GM23338 (cell line): ENCODE data around the gene SLK.

ENCODE experiments used
- JUNB ChIP-seq: IDR thresholded peaks from one replicate; pipeline ENCODE4 v1.6.1; 2016; ENCODE audit warnings: antibody characterized with exemption; ENCODE audit not compliant: unreplicated experiment
- TF ChIP-seq, protein P1 (sequence below), 2 experiments: fragments of 200-600 bp in 1 of 2; sonication (generic) in 1 of 2; conservative IDR thresholded peaks; 2 replicates each; pipeline versions ENCODE4 v1.5.1 to v1.6.1; 2016 to 2017; ENCODE audit warnings: antibody characterized with exemption in 2 of 2, low read depth in 2 of 2, mild to moderate bottlenecking in 2 of 2, moderate library complexity in 1 of 2

DNA sequence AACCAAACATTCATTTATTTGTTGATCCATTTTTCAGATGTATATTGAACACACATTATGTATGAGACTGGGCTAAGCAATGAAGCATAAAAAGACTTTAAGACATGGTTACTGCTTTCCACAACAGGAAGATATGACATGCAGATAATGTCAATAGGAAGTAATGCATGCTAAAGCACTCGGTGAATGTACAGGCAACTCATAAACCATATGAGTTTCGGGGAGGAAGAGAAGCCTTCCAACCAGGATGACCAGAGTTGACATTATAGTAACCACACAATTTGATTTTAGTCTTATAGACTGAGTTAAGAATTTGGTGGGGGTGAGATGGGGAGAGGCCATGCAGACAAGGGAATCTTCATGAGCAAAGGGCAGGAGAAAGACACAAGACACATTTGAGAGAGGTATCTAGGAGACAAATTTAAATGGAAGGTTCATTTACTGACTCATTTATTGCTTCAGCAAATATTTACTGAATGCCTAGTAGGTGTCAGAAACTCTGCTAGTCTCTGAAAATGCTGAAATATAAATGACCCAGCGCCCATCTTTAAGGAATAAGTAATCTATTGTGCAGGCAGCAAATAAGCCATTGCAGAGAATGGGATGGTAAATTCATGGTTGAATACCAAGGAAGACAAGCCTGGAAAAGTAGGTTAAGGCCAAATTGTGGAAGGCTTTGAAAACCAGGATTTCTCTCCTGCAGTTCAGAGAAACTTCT lies 19.0 kb upstream of the SLK start:
- TF ChIP-seq JUNB: no peak
- TF ChIP-seq, protein P1, sequence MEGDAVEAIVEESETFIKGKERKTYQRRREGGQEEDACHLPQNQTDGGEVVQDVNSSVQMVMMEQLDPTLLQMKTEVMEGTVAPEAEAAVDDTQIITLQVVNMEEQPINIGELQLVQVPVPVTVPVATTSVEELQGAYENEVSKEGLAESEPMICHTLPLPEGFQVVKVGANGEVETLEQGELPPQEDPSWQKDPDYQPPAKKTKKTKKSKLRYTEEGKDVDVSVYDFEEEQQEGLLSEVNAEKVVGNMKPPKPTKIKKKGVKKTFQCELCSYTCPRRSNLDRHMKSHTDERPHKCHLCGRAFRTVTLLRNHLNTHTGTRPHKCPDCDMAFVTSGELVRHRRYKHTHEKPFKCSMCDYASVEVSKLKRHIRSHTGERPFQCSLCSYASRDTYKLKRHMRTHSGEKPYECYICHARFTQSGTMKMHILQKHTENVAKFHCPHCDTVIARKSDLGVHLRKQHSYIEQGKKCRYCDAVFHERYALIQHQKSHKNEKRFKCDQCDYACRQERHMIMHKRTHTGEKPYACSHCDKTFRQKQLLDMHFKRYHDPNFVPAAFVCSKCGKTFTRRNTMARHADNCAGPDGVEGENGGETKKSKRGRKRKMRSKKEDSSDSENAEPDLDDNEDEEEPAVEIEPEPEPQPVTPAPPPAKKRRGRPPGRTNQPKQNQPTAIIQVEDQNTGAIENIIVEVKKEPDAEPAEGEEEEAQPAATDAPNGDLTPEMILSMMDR (conservative IDR thresholded peaks at IDR 0.05; ENCODE audit: low read depth in 2 of 2): no peak
